ENCODE results near the gene DUT.
A peak's percentile ranks its signal among the peaks of the same experiment; 100 is the strongest.
"Not testable (repeated sequence)": the region's sequence is repeated elsewhere in the genome, so short reads cannot be mapped to it uniquely, and the experiment has no call there.

The DUT gene

GRCh38 chr15:48330855-48331795 is at the start of gene DUT:
Gene DUT (plus strand): TSS chr15:48331429. CDS start chr15:48331516, 87 bp downstream.
- DNase-seq (ENCODE audit: low read depth, low spot score), result peak; percentile 85

- DNase-seq (ENCODE audit: low read depth, low spot score), result no peak
Observed at GRCh38 chr15:48281674-48282073, 49.6 kb upstream of the DUT start.

DNA sequence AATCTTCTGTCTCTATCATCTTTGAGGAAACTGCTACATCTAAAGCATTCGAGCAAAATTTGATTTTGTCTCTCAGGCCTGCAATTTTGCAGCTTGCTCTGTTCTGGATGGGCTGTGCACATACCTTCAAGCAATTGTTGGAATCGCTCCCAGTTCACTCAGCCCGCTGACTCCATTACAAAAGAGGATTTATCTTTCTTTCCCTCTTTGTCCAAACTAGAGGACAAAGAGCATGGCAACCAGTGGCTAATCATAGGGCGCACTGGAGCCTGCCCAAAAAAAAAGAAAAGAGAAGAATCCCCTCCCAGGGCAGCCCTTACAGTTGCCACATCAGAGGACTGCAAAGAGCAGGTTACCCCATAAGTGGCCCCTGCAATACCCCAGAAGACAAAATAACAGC is 49.0 kb upstream of the DUT start:
- no peak for DNase-seq (ENCODE audit: low read depth, low spot score)

- no peak for DNase-seq (ENCODE audit: low read depth, low spot score)
Observed at GRCh38 chr15:48283396-48284145, 47.7 kb upstream of the DUT start.

DNA sequence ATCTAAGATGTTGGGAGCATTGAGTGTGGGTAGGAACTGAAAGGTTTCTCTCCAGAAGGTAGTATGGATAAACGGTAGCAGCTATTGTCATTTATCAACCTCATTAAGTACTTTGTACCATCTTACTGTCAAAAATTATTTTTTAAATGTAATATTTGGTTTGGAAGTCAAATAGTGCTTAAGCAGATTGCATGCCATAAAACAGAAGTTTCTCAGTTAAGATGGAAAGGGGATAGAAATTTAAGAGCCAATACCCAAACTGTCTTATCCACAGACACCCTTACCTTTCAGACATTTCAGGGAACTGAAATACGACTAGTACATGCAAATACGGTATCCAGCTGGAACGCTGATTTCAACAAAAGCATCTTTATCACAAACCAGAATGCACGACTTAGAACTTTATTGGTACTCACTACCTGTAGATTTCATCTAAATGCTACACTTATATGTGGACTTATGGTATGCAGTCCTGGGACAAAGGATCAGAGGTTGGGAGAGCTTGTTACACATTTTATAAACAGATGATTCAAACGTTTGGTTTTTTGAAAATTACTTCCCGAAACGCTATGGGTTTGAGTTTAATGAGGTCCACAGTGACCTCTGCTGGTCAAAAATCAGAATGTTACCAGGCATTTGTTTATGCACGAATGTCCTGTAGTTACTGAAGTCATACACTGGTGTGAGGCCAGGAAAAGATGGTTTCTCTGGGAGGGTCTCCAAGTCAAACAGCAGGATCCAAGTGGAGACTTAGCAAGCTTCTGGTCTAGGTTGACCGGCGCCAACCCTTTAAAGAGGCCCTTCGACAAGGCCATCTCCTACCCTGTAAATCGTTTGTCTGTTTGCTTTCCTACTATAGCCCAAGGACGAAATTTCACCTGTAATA is 45.7 kb upstream of the DUT start:
- DNase-seq (ENCODE audit: low read depth, low spot score), result peak; percentile 64

DNA sequence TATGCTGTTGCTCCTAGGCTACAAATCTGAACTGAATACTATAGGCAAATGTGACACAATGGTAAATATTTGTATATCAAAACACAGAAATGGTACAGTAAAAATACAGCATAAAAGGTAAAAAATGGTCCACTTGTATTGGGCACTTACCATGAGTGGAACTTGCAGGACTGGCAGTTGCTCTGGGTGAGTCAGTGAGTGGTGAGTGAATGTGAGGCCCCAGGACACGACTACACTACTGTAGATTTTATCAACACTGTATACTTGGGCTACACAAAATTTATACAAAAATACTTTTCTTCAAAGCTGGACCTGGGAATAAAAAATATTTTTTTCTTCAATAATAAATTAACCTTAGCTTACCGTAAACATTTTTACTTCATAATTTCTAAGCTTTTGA is 41.6 kb upstream of the DUT start:
- no peak for DNase-seq (ENCODE audit: low read depth, low spot score)

DNA sequence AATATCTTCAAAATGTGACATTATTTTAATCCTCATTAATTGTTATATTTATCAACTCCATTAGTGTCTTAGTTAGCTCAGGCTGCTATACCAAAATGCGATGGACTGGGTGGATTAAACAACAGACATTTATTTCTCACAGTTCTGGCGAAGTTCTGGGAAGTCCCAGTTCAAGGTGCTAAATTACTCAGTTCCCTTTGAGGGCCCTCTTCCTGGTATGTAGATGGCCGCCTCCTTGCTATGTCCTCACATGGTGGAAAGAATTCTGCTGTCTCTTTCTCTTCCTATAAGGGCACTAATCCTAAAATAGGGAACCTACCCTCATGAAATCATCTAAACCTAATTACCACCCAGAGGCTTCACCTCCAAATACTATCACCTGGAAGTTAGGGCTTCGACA is 38.8 kb upstream of the DUT start:
- no peak for DNase-seq (ENCODE audit: low read depth, low spot score)

DNA sequence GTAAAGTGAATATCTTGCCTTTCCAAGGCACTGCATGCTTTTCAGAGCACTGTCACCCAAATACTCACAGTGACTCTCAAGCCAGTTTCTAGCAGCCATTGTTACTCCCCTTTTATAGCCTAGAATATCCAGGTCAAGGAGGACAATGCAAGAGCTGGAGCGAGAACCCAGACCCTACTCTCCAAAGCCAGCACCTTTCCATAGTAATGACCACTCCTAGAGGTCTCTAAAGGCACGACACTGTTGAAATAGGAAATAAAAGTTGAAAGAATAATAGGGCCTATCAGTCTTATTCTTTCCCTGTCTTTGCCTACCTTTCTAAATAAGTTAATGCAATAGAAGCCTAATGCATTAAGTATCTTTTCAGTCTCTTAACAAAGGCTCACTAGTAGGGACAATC is 33.6 kb upstream of the DUT start:
- no peak for DNase-seq (ENCODE audit: low read depth, low spot score)

DNA sequence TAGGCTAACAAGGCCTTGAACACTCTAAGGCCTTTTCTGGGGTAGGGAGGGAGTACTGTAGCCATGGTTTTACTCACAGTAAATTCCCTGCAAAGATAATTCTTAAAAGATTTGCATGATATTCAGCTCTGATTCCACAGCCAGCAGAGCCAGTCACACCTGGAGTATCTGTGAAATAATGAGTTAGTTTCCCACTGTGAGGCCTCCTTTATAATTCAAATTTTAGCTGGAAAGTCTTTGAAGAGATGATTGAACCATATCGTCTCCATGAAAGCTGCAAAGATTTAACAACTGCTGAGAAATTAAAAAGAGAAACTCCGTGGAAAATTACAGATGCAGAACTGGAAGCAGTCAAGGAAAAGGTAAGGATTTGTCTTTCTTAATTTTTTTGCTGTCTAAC is 32.3 kb upstream of the DUT start:
- DNase-seq (ENCODE audit: low read depth, low spot score), result no peak

DNA sequence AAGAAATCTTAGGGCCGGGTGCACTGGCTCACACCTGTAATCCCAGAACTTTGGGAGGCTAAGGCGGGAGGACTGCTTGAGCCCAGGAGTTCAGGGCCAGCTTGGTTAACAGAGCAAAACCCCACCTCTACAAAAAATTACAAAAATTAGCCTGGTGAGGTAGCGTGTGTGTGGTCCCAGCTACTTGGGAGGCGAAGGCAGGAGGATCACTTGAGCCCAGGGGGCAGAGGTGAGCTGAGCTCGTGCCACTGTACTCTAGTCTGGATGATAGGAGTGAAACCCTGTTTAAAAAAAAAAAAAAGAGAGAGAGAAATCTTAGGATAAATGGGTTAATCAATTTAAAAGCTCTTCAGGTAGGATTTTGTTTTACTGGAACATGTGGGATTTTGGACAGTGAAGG is 31.2 kb upstream of the DUT start:
- peak; percentile 35 for DNase-seq (ENCODE audit: low read depth, low spot score)

DNA sequence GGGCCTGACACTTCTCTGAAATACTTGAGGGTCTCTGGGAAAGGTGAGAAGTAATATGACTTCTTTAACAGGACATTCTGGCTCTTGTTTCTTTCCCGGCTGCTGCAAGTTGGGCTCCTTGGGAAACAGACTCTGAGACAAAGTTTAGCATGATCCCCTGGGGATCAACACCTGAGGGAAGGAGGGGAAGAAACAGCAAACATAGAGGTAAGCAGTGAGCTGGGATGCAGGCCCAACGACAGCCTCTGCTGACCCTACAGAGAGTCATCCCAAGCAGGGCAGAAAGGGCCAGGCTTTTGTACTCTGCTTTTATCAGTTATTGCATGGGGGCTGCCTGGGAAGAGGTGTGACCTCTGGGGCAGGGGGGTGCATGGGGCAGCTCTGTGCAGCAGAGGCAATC is 26.8 kb upstream of the DUT start:
- DNase-seq (ENCODE audit: low read depth, low spot score), result no peak

- DNase-seq (ENCODE audit: low read depth, low spot score), result no peak
Observed at GRCh38 chr15:48306639-48307038, 24.6 kb upstream of the DUT start.

GRCh38 chr15:48307586-48307985 is 23.6 kb upstream of the DUT start:
- no peak for DNase-seq (ENCODE audit: low read depth, low spot score)

GRCh38 chr15:48309740-48310139 is 21.5 kb upstream of the DUT start:
- no peak for DNase-seq (ENCODE audit: low read depth, low spot score)

DNA sequence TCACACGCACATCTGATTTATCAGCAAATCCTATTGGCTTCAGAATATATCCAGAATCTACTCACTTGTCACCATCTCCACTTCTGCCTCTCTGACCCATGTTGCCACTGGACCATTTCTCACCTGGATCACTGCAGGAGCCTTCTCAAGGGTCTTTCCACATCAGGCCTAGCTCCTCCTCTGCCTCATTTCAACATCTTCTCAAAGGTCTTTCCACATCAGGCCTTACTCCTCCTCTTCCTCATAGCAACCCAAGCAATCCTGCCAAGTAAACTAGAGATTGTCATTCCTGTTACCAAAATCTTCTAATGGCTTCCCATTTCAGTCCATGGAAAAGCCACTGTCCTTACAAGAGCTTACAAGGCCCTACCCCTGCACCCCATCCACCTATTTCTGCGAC is 18.0 kb upstream of the DUT start:
- no peak for DNase-seq (ENCODE audit: low read depth, low spot score)

DNA sequence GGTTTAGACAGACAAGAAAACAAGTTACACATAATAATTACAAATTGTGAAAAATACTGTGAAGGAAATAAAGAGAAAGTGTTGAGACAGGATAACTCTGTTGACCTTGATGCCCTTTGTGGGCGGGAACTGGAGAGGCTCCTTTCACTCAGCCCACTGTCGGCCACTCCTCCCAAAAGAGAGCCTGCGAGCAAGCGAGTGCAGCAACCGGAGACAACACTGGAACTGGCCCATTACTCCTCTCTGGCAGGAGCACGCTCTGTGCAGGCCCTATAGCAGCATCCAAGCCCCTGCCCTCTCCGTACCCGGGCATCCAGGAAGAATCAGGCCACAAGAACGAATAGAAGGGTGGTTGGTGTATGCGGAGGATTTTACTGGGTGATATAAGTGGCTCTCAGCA is 16.2 kb upstream of the DUT start:
- no peak for DNase-seq (ENCODE audit: low read depth, low spot score)

DNA sequence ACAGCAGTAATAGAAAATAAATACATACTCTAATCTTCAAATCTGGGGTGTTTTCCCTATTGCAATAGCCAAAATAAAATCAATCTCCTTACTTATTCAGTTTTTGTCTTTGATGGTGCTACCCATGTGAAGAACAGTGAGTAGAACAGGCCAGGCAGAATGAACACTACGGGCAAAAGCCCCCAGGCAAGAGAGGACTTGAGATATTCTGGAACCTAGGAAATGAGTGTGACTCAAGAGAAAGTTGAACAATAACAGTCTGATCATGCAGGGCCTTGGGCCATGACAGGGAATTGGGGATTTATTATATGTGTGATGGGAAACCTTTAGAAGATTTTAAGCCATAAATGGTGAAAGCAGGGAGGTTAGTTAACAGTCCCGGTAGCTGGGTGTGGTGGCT is 14.0 kb upstream of the DUT start:
- DNase-seq (ENCODE audit: low read depth, low spot score), result no peak

DNA sequence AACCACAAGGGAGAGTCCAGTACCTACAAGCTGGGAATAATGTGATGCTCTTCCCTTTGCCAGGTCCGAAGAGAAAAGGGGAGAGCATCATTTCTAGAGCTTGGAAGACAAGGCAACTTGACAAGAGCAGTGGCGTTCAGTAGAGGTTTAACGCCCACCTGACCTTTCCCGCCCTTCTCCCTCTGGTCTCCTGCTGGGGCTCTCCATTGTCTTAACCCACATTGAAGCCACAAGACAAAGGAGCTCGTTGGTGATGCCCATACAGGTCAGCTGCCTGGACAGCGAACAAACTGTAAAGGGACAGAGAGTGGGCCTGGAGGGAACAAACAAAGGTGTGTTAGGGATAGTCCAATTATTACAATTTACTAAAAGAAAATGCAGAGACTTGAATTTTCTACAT is 13.1 kb upstream of the DUT start:
- DNase-seq (ENCODE audit: low read depth, low spot score), result peak; percentile 62

GRCh38 chr15:48323294-48323693 is 7.9 kb upstream of the DUT start:
- DNase-seq (ENCODE audit: low read depth, low spot score), result no peak

DNA sequence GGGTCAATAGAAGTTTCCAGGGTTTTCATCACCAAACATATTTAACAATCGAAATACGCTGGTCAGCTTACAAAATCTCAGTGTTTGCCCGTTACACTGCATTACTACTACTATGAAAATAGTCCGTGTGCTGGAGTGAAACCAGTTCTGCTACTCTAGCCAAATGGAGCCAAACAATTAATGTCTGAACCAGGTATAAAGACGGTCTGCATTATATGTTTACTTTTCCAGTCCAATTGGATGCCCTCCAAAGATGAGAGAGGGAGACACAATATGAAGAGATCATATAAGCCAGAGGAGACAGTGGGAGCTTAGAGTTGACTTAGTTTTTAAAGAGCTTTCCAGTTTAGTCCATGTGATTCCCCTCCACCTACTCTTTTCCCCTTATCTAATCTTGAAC is 6.3 kb upstream of the DUT start:
- no peak for DNase-seq (ENCODE audit: low read depth, low spot score)

DNA sequence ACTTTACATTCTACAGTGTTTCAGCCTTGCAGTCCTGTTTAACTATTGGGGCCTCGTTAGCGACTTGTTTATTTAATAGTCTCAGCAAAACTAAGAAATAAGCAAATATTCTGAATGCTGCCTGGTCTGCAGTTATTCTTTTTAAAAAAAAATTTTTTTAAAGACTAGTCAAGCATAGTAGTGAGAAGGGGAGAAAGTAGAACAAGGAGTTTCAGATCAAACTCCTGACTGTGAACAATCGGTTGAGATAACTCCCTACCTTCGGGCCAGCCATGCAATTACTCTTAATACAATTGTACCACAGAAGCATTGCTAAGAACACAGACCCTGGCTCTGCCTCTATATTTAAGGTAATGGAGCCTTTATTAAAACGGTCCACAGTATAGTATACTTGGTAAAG is 5.8 kb upstream of the DUT start:
- DNase-seq (ENCODE audit: low read depth, low spot score), result no peak

- DNase-seq (ENCODE audit: low read depth, low spot score), result not testable (repeated sequence)
Observed at GRCh38 chr15:48326180-48326579, 5.0 kb upstream of the DUT start.
